ENCODE results near the gene KLK13. TPM values are rescaled to one million over a fixed set of nuclear protein-coding genes. Genes with fewer than 3 reads are reported as not detected.

Gene KLK13
- total RNA-seq, 2 experiments from 2014 or later = not detected

- no peak overlapping the region for H3K27ac Mint-ChIP-seq
- intact Hi-C loops (cut with micrococcal nuclease) = no loop called here
- no peak overlapping the region for H3K4me3 Mint-ChIP-seq
- peaks cover under 1% of the 10 kb centered on the region for H3K4me1 Mint-ChIP-seq (ENCODE audit: low read depth)
- ChIA-PET CTCF (no interaction called here), POLR2A (no interaction called here)
- DNase-seq = no peak
- no peaks in the 10 kb centered on the region for H3K36me3 Mint-ChIP-seq
- H3K27me3 Mint-ChIP-seq = peaks cover 17% of the 10 kb centered on the region
- H3K9me3 Mint-ChIP-seq = no peaks in the 10 kb centered on the region
Observed at GRCh38 chr19:51024924-51025323, 40.0 kb downstream of the KLK13 start.

- Mint-ChIP-seq H3K9me3 (no peaks in the 10 kb centered on the region), H3K4me1 (ENCODE audit: low read depth) (peaks cover 2% of the 10 kb centered on the region), H3K27ac (no peak overlapping the region), H3K27me3 (peaks cover 23% of the 10 kb centered on the region), H3K4me3 (no peak overlapping the region), H3K36me3 (no peaks in the 10 kb centered on the region)
- ChIA-PET CTCF (no interaction called here), POLR2A (no interaction called here)
- DNase-seq = no peak
- intact Hi-C loops (cut with micrococcal nuclease) = no loop called here
Observed at GRCh38 chr19:51023946-51024345, 40.9 kb downstream of the KLK13 start.

GRCh38 chr19:51022526-51022925 is 42.4 kb downstream of the KLK13 start:
- DNase-seq = no peak
- peaks cover 32% of the 10 kb centered on the region for H3K27me3 Mint-ChIP-seq
- H3K36me3 Mint-ChIP-seq = no peaks in the 10 kb centered on the region
- H3K4me3 Mint-ChIP-seq = no peak overlapping the region
- ChIA-PET CTCF (interaction anchor here (2.6 kb wide), 1 partner anchor 73 kb away, joined by 12 read pairs; no protein-coding TSS in a partner anchor), POLR2A (no interaction called here)
- peaks cover 7% of the 10 kb centered on the region for H3K4me1 Mint-ChIP-seq (ENCODE audit: low read depth)
- intact Hi-C loops (cut with micrococcal nuclease) = no loop called here
- no peaks in the 10 kb centered on the region for H3K9me3 Mint-ChIP-seq
- no peak overlapping the region for H3K27ac Mint-ChIP-seq

- peaks cover 13% of the 10 kb centered on the region for H3K4me1 Mint-ChIP-seq (ENCODE audit: low read depth)
- H3K4me3 Mint-ChIP-seq = no peak overlapping the region
- H3K36me3 Mint-ChIP-seq = no peaks in the 10 kb centered on the region
- intact Hi-C loops (cut with micrococcal nuclease) = no loop called here
- ChIA-PET POLR2A (no interaction called here), CTCF (interaction anchor here (0.7 to 2.6 kb wide), 7 partner anchors 11 to 137 kb away, joined by 3 to 12 read pairs (median 3); no protein-coding TSS in a partner anchor)
- no peaks in the 10 kb centered on the region for H3K9me3 Mint-ChIP-seq
- H3K27ac Mint-ChIP-seq = no peak overlapping the region
- DNase-seq = peak; percentile 23
- peaks cover 39% of the 10 kb centered on the region for H3K27me3 Mint-ChIP-seq
Observed at GRCh38 chr19:51020988-51021651, 43.8 kb downstream of the KLK13 start.

GRCh38 chr19:51019544-51019925 is 45.4 kb downstream of the KLK13 start, which contains the start of gene KLK10:
KLK10 (minus strand) TSS chr19:51019709; CDS start chr19:51019130, 579 bp downstream.
- POLR2A ChIA-PET = no interaction called here
- no peak for DNase-seq
- Mint-ChIP-seq H3K9me3 (no peaks in the 10 kb centered on the region), H3K27me3 (peaks cover 51% of the 10 kb centered on the region), H3K4me1 (ENCODE audit: low read depth) (peaks cover 13% of the 10 kb centered on the region), H3K27ac (no peak within 1 kb of the TSS), H3K36me3 (no peaks in the 10 kb centered on the region), H3K4me3 (no peak within 1 kb of the TSS)
- intact Hi-C loops (cut with micrococcal nuclease) = loop anchor here (5.0 kb wide), 1 partner anchor 73 kb away; no protein-coding TSS in a partner anchor
- CTCF ChIA-PET = no interaction called here

- Mint-ChIP-seq H3K9me3 (no peaks in the 10 kb centered on the region), H3K27me3 (peaks cover 57% of the 10 kb centered on the region), H3K36me3 (no peaks in the 10 kb centered on the region), H3K4me3 (no peak overlapping the region), H3K27ac (no peak overlapping the region), H3K4me1 (ENCODE audit: low read depth) (peaks cover 13% of the 10 kb centered on the region)
- ChIA-PET CTCF (no interaction called here), POLR2A (no interaction called here)
- DNase-seq = no peak
- intact Hi-C loops (cut with micrococcal nuclease) = loop anchor here (5.0 kb wide), 1 partner anchor 73 kb away; no protein-coding TSS in a partner anchor
Observed at GRCh38 chr19:51018745-51019543, 45.9 kb downstream of the KLK13 start.

GRCh38 chr19:51016798-51017683 is 47.9 kb downstream of the KLK13 start:
- Mint-ChIP-seq H3K9me3 (no peaks in the 10 kb centered on the region), H3K4me1 (ENCODE audit: low read depth) (peaks cover 13% of the 10 kb centered on the region), H3K36me3 (no peaks in the 10 kb centered on the region), H3K27ac (no peak overlapping the region), H3K27me3 (peaks cover 59% of the 10 kb centered on the region), H3K4me3 (no peak overlapping the region)
- POLR2A ChIA-PET = no interaction called here
- DNase-seq = peak; percentile 40
- CTCF ChIA-PET = interaction anchor here (0.8 to 1.5 kb wide), 4 partner anchors 15 to 160 kb away, joined by 3 to 4 read pairs (median 3); no protein-coding TSS in a partner anchor
- intact Hi-C loops (cut with micrococcal nuclease) = loop anchor here (5.0 kb wide), 1 partner anchor 75 kb away; no protein-coding TSS in a partner anchor

GRCh38 chr19:51015691-51016267 is 49.1 kb downstream of the KLK13 start:
- DNase-seq = no peak
- Mint-ChIP-seq H3K27ac (no peak overlapping the region), H3K27me3 (peaks cover 60% of the 10 kb centered on the region), H3K9me3 (no peaks in the 10 kb centered on the region), H3K4me1 (ENCODE audit: low read depth) (peaks cover 13% of the 10 kb centered on the region), H3K4me3 (no peak overlapping the region), H3K36me3 (no peaks in the 10 kb centered on the region)
- intact Hi-C loops (cut with micrococcal nuclease) = loop anchor here (5.0 kb wide), 1 partner anchor 77 kb away; no protein-coding TSS in a partner anchor
- ChIA-PET CTCF (interaction anchor here (0.8 kb wide), 1 partner anchor 161 kb away, joined by 3 read pairs; no protein-coding TSS in a partner anchor), POLR2A (no interaction called here)

DNA sequence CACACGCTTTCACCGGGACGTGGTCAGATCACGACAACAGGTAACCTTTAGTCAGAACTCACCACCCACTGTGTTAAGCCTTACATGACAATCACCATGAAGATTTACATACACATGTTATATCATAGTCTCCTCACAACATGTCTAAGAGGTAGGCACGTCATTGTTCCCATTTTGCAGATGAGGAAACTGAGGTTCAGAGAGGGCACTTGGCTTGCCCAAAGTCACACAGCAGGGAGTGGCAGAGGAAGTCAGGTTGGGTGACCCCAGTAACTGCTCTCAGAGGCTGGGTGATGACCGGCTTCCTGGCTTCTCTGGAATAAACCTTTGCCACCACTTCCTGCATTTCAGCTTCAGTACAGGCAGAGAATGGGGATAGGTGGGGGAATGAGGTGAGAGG is 50.6 kb downstream of the KLK13 start:
- ChIA-PET POLR2A (no interaction called here), CTCF (no interaction called here)
- no peak for DNase-seq
- Mint-ChIP-seq H3K27me3 (peaks cover 60% of the 10 kb centered on the region), H3K9me3 (no peaks in the 10 kb centered on the region), H3K27ac (no peak overlapping the region), H3K4me1 (ENCODE audit: low read depth) (peaks cover 11% of the 10 kb centered on the region), H3K4me3 (no peak overlapping the region), H3K36me3 (no peaks in the 10 kb centered on the region)
- intact Hi-C loops (cut with micrococcal nuclease) = no loop called here

GRCh38 chr19:51012661-51013190 is 52.2 kb downstream of the KLK13 start:
- no peak for DNase-seq
- peaks cover 6% of the 10 kb centered on the region for H3K4me1 Mint-ChIP-seq (ENCODE audit: low read depth)
- peaks cover 53% of the 10 kb centered on the region for H3K27me3 Mint-ChIP-seq
- H3K36me3 Mint-ChIP-seq = no peaks in the 10 kb centered on the region
- H3K9me3 Mint-ChIP-seq = no peaks in the 10 kb centered on the region
- POLR2A ChIA-PET = no interaction called here
- H3K4me3 Mint-ChIP-seq = no peak overlapping the region
- intact Hi-C loops (cut with micrococcal nuclease) = no loop called here
- no peak overlapping the region for H3K27ac Mint-ChIP-seq
- CTCF ChIA-PET = no interaction called here

GRCh38 chr19:51010066-51010795 is 54.7 kb downstream of the KLK13 start:
- Mint-ChIP-seq H3K27ac (no peak overlapping the region), H3K36me3 (no peaks in the 10 kb centered on the region), H3K4me1 (ENCODE audit: low read depth) (no peaks in the 10 kb centered on the region), H3K4me3 (no peak overlapping the region), H3K9me3 (no peaks in the 10 kb centered on the region), H3K27me3 (peaks cover 32% of the 10 kb centered on the region)
- intact Hi-C loops (cut with micrococcal nuclease) = no loop called here
- CTCF ChIA-PET = interaction anchor here (1.3 kb wide), 1 partner anchor 11 kb away, joined by 3 read pairs; no protein-coding TSS in a partner anchor
- POLR2A ChIA-PET = no interaction called here
- DNase-seq = no peak
